Ovary (tissue), 9 donors: ENCODE measurements around the gene VMP1. TPM values are rescaled to one million over a fixed set of nuclear protein-coding genes. Genes with fewer than 3 reads are reported as not detected.

Experiments used
- DNase-seq, 5 donors: peaks; one replicate each; pipeline ENCODE4 v3.0.0-alpha.2; 2019 to 2020
- H3K27ac ChIP-seq, 2 donors: fragments of 200-600 bp; one replicate each; pipeline versions ENCODE4 v1.5.1 to v1.8.0; 2019 to 2022
- H3K27me3 ChIP-seq: fragments of 200-600 bp; one replicate; pipeline ENCODE4 v1.8.0; 2022
- H3K36me3 ChIP-seq: fragments of 200-600 bp; sonication (generic); one replicate; pipeline ENCODE4 v1.5.1; 2019
- H3K4me1 ChIP-seq: one replicate; pipeline ENCODE4 v1.8.1; 2013; ENCODE audit warnings: mild to moderate bottlenecking, moderate library complexity; ENCODE audit not compliant: insufficient read depth
- H3K4me3 ChIP-seq: fragments of 200-600 bp; sonication (generic); one replicate; pipeline ENCODE4 v1.5.1; 2017
- H3K9me3 ChIP-seq, 2 donors: fragments of 200-600 bp in 1 of 2; sonication (generic) in 1 of 2; one replicate each; pipeline versions ENCODE4 v1.5.1 to v1.8.1; 2013 to 2019; ENCODE audit warnings: mild to moderate bottlenecking in 1 of 2, moderate library complexity in 1 of 2
- CTCF ChIP-seq, 3 donors: fragments of 450-650 bp in 2 of 3; fragments of 200-600 bp in 1 of 3; IDR thresholded peaks; one replicate each; pipeline versions ENCODE4 v1.5.1 to v1.8.0; 2016 to 2022; ENCODE audit warnings: antibody characterized with exemption in 3 of 3, mild to moderate bottlenecking in 1 of 3
- EP300 ChIP-seq: sonication (generic); formaldehyde crosslinking; IDR thresholded peaks from one replicate; pipeline ENCODE4 v1.6.1; 2017; ENCODE audit warnings: antibody characterized with exemption
- POLR2A ChIP-seq: fragments of 450-650 bp; IDR thresholded peaks from one replicate; pipeline ENCODE4 v1.6.1; 2017; ENCODE audit warnings: antibody characterized with exemption, mild to moderate bottlenecking, moderate library complexity
- WGBS, 3 donors: extraction: QIAGEN DNeasy Blood & Tissue Kit in 1 of 3; methylation state at CpG; one replicate each; pipeline versions ENCODE4 v1.1.5 to v1.1.7; 2013 to 2017; 5-methylcytosine and 5-hydroxymethylcytosine counted together
- intact Hi-C, 4 donors: fragments of 100-400 bp; cut with DNase I; formaldehyde crosslinking; loops; one replicate each; pipeline versions ENCODE4 v1.11.0 to v1.15.1; 2022 to 2023
- polyA plus RNA-seq, 2 donors: library from polyadenylated mRNA; stranded (reverse); fragments of 200-250 nt in 1 of 2; fragments of 350-450 nt in 1 of 2; fragmentation: Illumina TruSeq in 1 of 2; extraction: RNeasy Lipid Tissue Mini Kit (QIAGEN cat#74804) in 1 of 2; gene quantifications; one replicate each; pipeline ENCODE4 v1.2.3, GENCODE V29; 2013 to 2014
- total RNA-seq, 7 donors: library from RNA; depleted of rRNA in 2 of 7; stranded (reverse); fragments of >200 nt in 2 of 7; fragmentation: NEBNext Ultra II Directional in 3 of 7; extraction: Animal tissue kit (Norgen Biotek cat#: 25700) in 3 of 7; gene quantifications; one replicate each; pipeline versions ENCODE4 v1.1.0 to v1.2.4, GENCODE V29; 2016 to 2023
- donor health status: DM: no; HTN: no; CAD: no; lungs with moderate emphysema.
- donor health status: DM: no; HTN: no; CAD: no.
- donor health status: Bipolar disorder and iron deficiency.
- donor health status: DM: yes; HTN: yes; CAD: no.
- donor health status: DM: no; HTN: no; CAD: no.
- donor health status: DM: yes; HTN: yes; CAD: no.

The VMP1 gene
- total and polyA plus RNA-seq, 9 donors, result 63.5 to 667 (median 154) TPM

- H3K4me3 ChIP-seq, result no peak overlapping the region
- TF ChIP-seq CTCF (IDR thresholded peaks at IDR 0.05), result no peak
- no peak for TF ChIP-seq EP300
- TF ChIP-seq POLR2A, result no peak
- H3K36me3 ChIP-seq, result no peaks in the 10 kb centered on the region
- no peaks in the 10 kb centered on the region for H3K4me1 ChIP-seq
- no peak for DNase-seq
- no peaks in the 10 kb centered on the region for H3K9me3 ChIP-seq
- H3K27ac ChIP-seq, result no peak overlapping the region
- intact Hi-C loops, result no loop called here
- WGBS, 3 donors, result 91 to 98% (median 95%) methylated on average over 1 of the region's 1 CpG
- H3K27me3 ChIP-seq, result no peaks in the 10 kb centered on the region
Measured at GRCh38 chr17:59669944-59670343, 37.5 kb upstream of the VMP1 start.

- intact Hi-C loops, result no loop called here
- TF ChIP-seq EP300, result no peak
- TF ChIP-seq CTCF (IDR thresholded peaks at IDR 0.05), result no peak
- Histone ChIP-seq H3K36me3 (no peaks in the 10 kb centered on the region), H3K27me3 (no peaks in the 10 kb centered on the region), H3K4me1 (no peaks in the 10 kb centered on the region), H3K27ac (no peak overlapping the region), H3K9me3 (no peaks in the 10 kb centered on the region), H3K4me3 (no peak overlapping the region)
- WGBS, 3 donors, result 93 to 100% (median 100%) methylated on average over 1 of the region's 1 CpG
- no peak for DNase-seq
Measured at GRCh38 chr17:59671386-59671785, 36.1 kb upstream of the VMP1 start.

- no peak for TF ChIP-seq CTCF (IDR thresholded peaks at IDR 0.05)
- TF ChIP-seq EP300, result no peak
- no peak for TF ChIP-seq POLR2A
- Histone ChIP-seq H3K27ac (no peak overlapping the region), H3K9me3 (no peaks in the 10 kb centered on the region), H3K27me3 (no peaks in the 10 kb centered on the region), H3K4me1 (no peaks in the 10 kb centered on the region), H3K36me3 (no peaks in the 10 kb centered on the region), H3K4me3 (no peak overlapping the region)
- intact Hi-C loops, result no loop called here
- DNase-seq, result no peak
- WGBS, 3 donors, result 67 to 75% (median 72%) methylated on average over 1 of the region's 1 CpG
Measured at GRCh38 chr17:59675231-59675630, 32.2 kb upstream of the VMP1 start.

- no peak for DNase-seq
- Histone ChIP-seq H3K27ac (no peak overlapping the region), H3K27me3 (no peaks in the 10 kb centered on the region), H3K9me3 (no peaks in the 10 kb centered on the region), H3K36me3 (no peaks in the 10 kb centered on the region), H3K4me1 (no peaks in the 10 kb centered on the region), H3K4me3 (no peak overlapping the region)
- 70 to 86% (median 77%) methylated on average over 7 of the region's 7 CpGs for WGBS, 3 donors
- intact Hi-C loops, result no loop called here
- TF ChIP-seq CTCF (IDR thresholded peaks at IDR 0.05), result no peak
- no peak for TF ChIP-seq EP300
- no peak for TF ChIP-seq POLR2A
Measured at GRCh38 chr17:59676716-59677115, 30.7 kb upstream of the VMP1 start.

- Histone ChIP-seq H3K4me3 (no peak overlapping the region), H3K36me3 (no peaks in the 10 kb centered on the region), H3K27me3 (no peaks in the 10 kb centered on the region), H3K27ac (no peak overlapping the region), H3K9me3 (no peaks in the 10 kb centered on the region), H3K4me1 (no peaks in the 10 kb centered on the region)
- 48 to 98% (median 48%) methylated on average over 2 of the region's 2 CpGs for WGBS, 3 donors
- intact Hi-C loops, result no loop called here
- no peak for DNase-seq
- TF ChIP-seq CTCF (IDR thresholded peaks at IDR 0.05) (no peak), POLR2A (no peak), EP300 (no peak)
Measured at GRCh38 chr17:59678918-59679317, 28.5 kb upstream of the VMP1 start.
